SJSA1 (cell line): ENCODE measurements around the gene LZTS3. TPM values are rescaled to one million over a fixed set of nuclear protein-coding genes. Genes with fewer than 3 reads are reported as not detected.
A peak's percentile ranks its signal among the peaks of the same experiment; 100 is the strongest.
"Not testable (repeated sequence)": the region's sequence is repeated elsewhere in the genome, so short reads cannot be mapped to it uniquely, and the experiment has no call there.

Experiments
- DNase-seq, 2 experiments: peaks; one replicate each; pipeline ENCODE4 v3.0.0-alpha.2; 2015 to 2020; ENCODE audit warnings: low spot score in 2 of 2, low read depth in 1 of 2
- H3K27ac ChIP-seq: fragments of 250-450 bp; sonication (Bioruptor Pico); 2 replicates; pipeline ENCODE4 v1.5.1; 2020; ENCODE audit warnings: mild to moderate bottlenecking, moderate library complexity
- H3K27me3 ChIP-seq: fragments of 250-450 bp; sonication (Bioruptor Pico); replicated peaks from 2 replicates; pipeline ENCODE4 v1.5.1; 2020; ENCODE audit warnings: mild to moderate bottlenecking, moderate library complexity
- H3K36me3 ChIP-seq: fragments of 250-450 bp; sonication (Bioruptor Pico); 2 replicates; pipeline ENCODE4 v1.5.1; 2020; ENCODE audit warnings: mild to moderate bottlenecking
- H3K4me1 ChIP-seq: fragments of 250-450 bp; sonication (Bioruptor Pico); replicated peaks from 2 replicates; pipeline ENCODE4 v1.6.1; 2021; ENCODE audit warnings: mild to moderate bottlenecking
- H3K4me3 ChIP-seq: fragments of 250-450 bp; sonication (Bioruptor Pico); 2 replicates; pipeline ENCODE4 v1.5.1; 2020; ENCODE audit warnings: mild to moderate bottlenecking
- H3K9me3 ChIP-seq: fragments of 250-450 bp; sonication (Bioruptor Pico); replicated peaks from 2 replicates; pipeline ENCODE4 v1.5.1; 2020; ENCODE audit warnings: mild to moderate bottlenecking
- total RNA-seq: library from RNA; depleted of rRNA; stranded (reverse); fragments of >200 nt; shearing (Covaris generic); gene quantifications from 2 replicates; pipeline ENCODE4 v1.2.3, GENCODE V29; 2014; rRNA removed

Gene LZTS3
- 3.9 and 6.1 TPM in 2 replicates for total RNA-seq

GRCh38 chr20:3172933-3173609 is at the start of gene LZTS3:
TSS of gene LZTS3 (minus strand) at chr20:3173549. CDS start at chr20:3167163, 6,386 bp downstream.
- H3K27ac ChIP-seq = peak within 1 kb of the TSS; percentile 75
- peak; percentile 75 to 83 for DNase-seq
- peaks cover 7% of the 10 kb centered on the region for H3K27me3 ChIP-seq
- peaks cover 7% of the 10 kb centered on the region for H3K9me3 ChIP-seq
- H3K4me1 ChIP-seq = peaks cover 20% of the 10 kb centered on the region
- H3K4me3 ChIP-seq = peak within 1 kb of the TSS; percentile 94
- H3K36me3 ChIP-seq = peaks cover 4% of the 10 kb centered on the region

- H3K27me3 ChIP-seq = no peaks in the 10 kb centered on the region
- no peak overlapping the region for H3K27ac ChIP-seq
- no peak for DNase-seq
- H3K9me3 ChIP-seq = no peaks in the 10 kb centered on the region
- H3K4me3 ChIP-seq = no peak overlapping the region
- H3K36me3 ChIP-seq = peaks cover 42% of the 10 kb centered on the region
- H3K4me1 ChIP-seq = 0 out of 2 replicates have a peak, but pooled peaks cover 7% of the 10 kb centered on the region
Measured at GRCh38 chr20:3221398-3222226, 48.3 kb upstream of the LZTS3 start.

- H3K9me3 ChIP-seq = no peaks in the 10 kb centered on the region
- 0 out of 2 replicates have a peak, but pooled peaks cover 7% of the 10 kb centered on the region for H3K4me1 ChIP-seq
- no peak overlapping the region for H3K4me3 ChIP-seq
- H3K36me3 ChIP-seq = peaks cover 61% of the 10 kb centered on the region
- H3K27me3 ChIP-seq = no peaks in the 10 kb centered on the region
- DNase-seq = peak; percentile 33 to 59
- H3K27ac ChIP-seq = no peak overlapping the region
Measured at GRCh38 chr20:3218307-3218988, 45.1 kb upstream of the LZTS3 start.

GRCh38 chr20:3215359-3215917 is 42.1 kb upstream of the LZTS3 start:
- not testable (repeated sequence) for H3K4me3 ChIP-seq

GRCh38 chr20:3213226-3213625 is 39.9 kb upstream of the LZTS3 start:
- Histone ChIP-seq H3K4me1 (peaks cover 16% of the 10 kb centered on the region), H3K27ac (no peak overlapping the region), H3K4me3 (no peak overlapping the region), H3K36me3 (peaks cover 44% of the 10 kb centered on the region), H3K9me3 (no peaks in the 10 kb centered on the region), H3K27me3 (no peaks in the 10 kb centered on the region)
- DNase-seq = no peak

More at GRCh38 chr20:3215359-3215917, 42.1 kb upstream of the LZTS3 start:
- not testable (repeated sequence) for H3K9me3 ChIP-seq, DNase-seq, H3K4me1 ChIP-seq, H3K27me3 ChIP-seq, H3K27ac ChIP-seq
- H3K36me3 ChIP-seq = peaks cover 50% of the 10 kb centered on the region

GRCh38 chr20:3210346-3210745 is 37.0 kb upstream of the LZTS3 start:
- H3K27ac ChIP-seq = 0 out of 2 replicates have a peak overlapping the region, but pooled peaks have one; percentile 88
- H3K4me3 ChIP-seq = peak overlapping the region; percentile 92
- DNase-seq = no peak
- peaks cover 32% of the 10 kb centered on the region for H3K36me3 ChIP-seq
- H3K27me3 ChIP-seq = no peaks in the 10 kb centered on the region
- H3K4me1 ChIP-seq = peaks cover 15% of the 10 kb centered on the region
- H3K9me3 ChIP-seq = no peaks in the 10 kb centered on the region

- no peak for DNase-seq
- H3K27me3 ChIP-seq = no peaks in the 10 kb centered on the region
- peak overlapping the region; percentile 88; the same call in 1 of the 2 replicates for H3K27ac ChIP-seq
- H3K4me3 ChIP-seq = peak overlapping the region; percentile 92
- no peaks in the 10 kb centered on the region for H3K9me3 ChIP-seq
- peaks cover 29% of the 10 kb centered on the region for H3K36me3 ChIP-seq
- peaks cover 15% of the 10 kb centered on the region for H3K4me1 ChIP-seq
Measured at GRCh38 chr20:3209946-3210317, 36.6 kb upstream of the LZTS3 start.

- Histone ChIP-seq H3K36me3 (peaks cover 26% of the 10 kb centered on the region), H3K9me3 (no peaks in the 10 kb centered on the region), H3K27me3 (no peaks in the 10 kb centered on the region), H3K4me3 (peak within 1 kb of the TSS; percentile 92), H3K4me1 (peaks cover 15% of the 10 kb centered on the region), H3K27ac (peak within 1 kb of the TSS; percentile 88)
- peak; percentile 60 to 61 for DNase-seq
Measured at GRCh38 chr20:3209257-3209945, 36.1 kb upstream of the LZTS3 start, which contains the start of gene ITPA. TSS of gene ITPA (plus strand) at chr20:3209498. CDS start at chr20:3209552, 54 bp downstream.

- Histone ChIP-seq H3K4me3 (peak overlapping the region; percentile 92), H3K27ac (peak overlapping the region; percentile 88), H3K36me3 (peaks cover 23% of the 10 kb centered on the region), H3K27me3 (no peaks in the 10 kb centered on the region), H3K4me1 (peaks cover 17% of the 10 kb centered on the region), H3K9me3 (no peaks in the 10 kb centered on the region)
- DNase-seq = no peak
Measured at GRCh38 chr20:3208786-3209256, 35.5 kb upstream of the LZTS3 start.

GRCh38 chr20:3204124-3204794 is 30.9 kb upstream of the LZTS3 start, which contains the start of gene DDRGK1:
TSS of gene DDRGK1 (minus strand) at chr20:3204682. CDS start at chr20:3204627, 55 bp downstream.
- peaks cover 35% of the 10 kb centered on the region for H3K36me3 ChIP-seq
- peaks cover 20% of the 10 kb centered on the region for H3K4me1 ChIP-seq
- H3K27me3 ChIP-seq = no peaks in the 10 kb centered on the region
- H3K27ac ChIP-seq = no peak within 1 kb of the TSS
- DNase-seq = peak; percentile 83 to 88
- H3K9me3 ChIP-seq = no peaks in the 10 kb centered on the region
- peak within 1 kb of the TSS; percentile 67 for H3K4me3 ChIP-seq

GRCh38 chr20:3203315-3204123 is 30.2 kb upstream of the LZTS3 start:
- H3K4me3 ChIP-seq = peak overlapping the region; percentile 67
- H3K36me3 ChIP-seq = peaks cover 36% of the 10 kb centered on the region
- peak in 1 of 2 experiments; percentile 19 for DNase-seq
- H3K9me3 ChIP-seq = no peaks in the 10 kb centered on the region
- H3K27ac ChIP-seq = no peak overlapping the region
- no peaks in the 10 kb centered on the region for H3K27me3 ChIP-seq
- H3K4me1 ChIP-seq = peaks cover 16% of the 10 kb centered on the region

GRCh38 chr20:3202965-3203314 is 29.6 kb upstream of the LZTS3 start:
- no peak for DNase-seq
- H3K9me3 ChIP-seq = no peaks in the 10 kb centered on the region
- peaks cover 36% of the 10 kb centered on the region for H3K36me3 ChIP-seq
- no peaks in the 10 kb centered on the region for H3K27me3 ChIP-seq
- peak overlapping the region; percentile 67 for H3K4me3 ChIP-seq
- peaks cover 11% of the 10 kb centered on the region for H3K4me1 ChIP-seq
- no peak overlapping the region for H3K27ac ChIP-seq
